T-helper 17 cell (primary cell): ENCODE measurements around the gene CCDC63. TPM values are rescaled to one million over a fixed set of nuclear protein-coding genes. Genes with fewer than 3 reads are reported as not detected.
"Not testable (repeated sequence)": the region's sequence is repeated elsewhere in the genome, so short reads cannot be mapped to it uniquely, and the experiment has no call there.

Experiments used
- ATAC-seq: fragments of 150-1000 bp; cut with Tn5 transposase; 2 replicates; pipeline ENCODE4 v1.10.0; 2021; ENCODE audit warnings: mild to moderate bottlenecking, moderate library complexity
- DNase-seq, 3 donors: peaks; one replicate each; pipeline versions ENCODE4 v3.0.0 to v3.0.0-alpha.2; 2020 to 2021
- H3K9me3 ChIP-seq: one replicate; pipeline ENCODE4 v1.7.0; 2013; ENCODE audit warnings: low read length, mild to moderate bottlenecking; ENCODE audit not compliant: control insufficient read depth, poor library complexity, severe bottlenecking
- H3K27ac Mint-ChIP-seq: one replicate; pipeline ENCODE4 v1.8.0; 2022; ENCODE audit warnings: mild to moderate bottlenecking, moderate library complexity, mixed read lengths
- H3K27me3 Mint-ChIP-seq: one replicate; pipeline ENCODE4 v1.8.0; 2022; ENCODE audit warnings: mixed read lengths
- H3K36me3 Mint-ChIP-seq: one replicate; pipeline ENCODE4 v1.8.0; 2022; ENCODE audit warnings: low read depth, mixed read lengths
- H3K4me1 Mint-ChIP-seq: one replicate; pipeline ENCODE4 v1.8.0; 2022; ENCODE audit warnings: mild to moderate bottlenecking, mixed read lengths
- H3K4me3 Mint-ChIP-seq: one replicate; pipeline ENCODE4 v1.8.0; 2022; ENCODE audit warnings: mild to moderate bottlenecking, moderate library complexity, mixed read lengths
- total RNA-seq, 4 donors: library from RNA in 2 of 4; stranded (reverse) in 2 of 4; gene quantifications; one replicate each; pipeline ENCODE4 v1.2.3 and lab custom pipeline; 2022 to 2026

The CCDC63 gene
- total RNA-seq, 2 donors from 2014 or later = not detected

GRCh38 chr12:110849748-110850403, 3.1 kb downstream of the CCDC63 start:
- no peak overlapping the region for H3K4me3 Mint-ChIP-seq
- peaks cover 56% of the 10 kb centered on the region for H3K27me3 Mint-ChIP-seq
- no peaks in the 10 kb centered on the region for H3K9me3 ChIP-seq
- ATAC-seq = no peak
- peaks cover 5% of the 10 kb centered on the region for H3K4me1 Mint-ChIP-seq
- H3K27ac Mint-ChIP-seq = no peak overlapping the region
- H3K36me3 Mint-ChIP-seq = no peaks in the 10 kb centered on the region
- DNase-seq = no peak

GRCh38 chr12:110850762-110851161, 4.0 kb downstream of the CCDC63 start:
- ATAC-seq (no peak), DNase-seq (no peak)
- Mint-ChIP-seq H3K27ac (no peak overlapping the region), H3K27me3 (peaks cover 55% of the 10 kb centered on the region), H3K4me1 (peaks cover 5% of the 10 kb centered on the region), H3K4me3 (no peak overlapping the region), H3K36me3 (no peaks in the 10 kb centered on the region)
- H3K9me3 ChIP-seq = no peaks in the 10 kb centered on the region

GRCh38 chr12:110853836-110854235, 7.0 kb downstream of the CCDC63 start:
- Mint-ChIP-seq H3K4me3 (no peak overlapping the region), H3K4me1 (no peaks in the 10 kb centered on the region), H3K27ac (no peak overlapping the region), H3K36me3 (no peaks in the 10 kb centered on the region), H3K27me3 (peaks cover 30% of the 10 kb centered on the region)
- DNase-seq = no peak
- ATAC-seq = no peak
- no peaks in the 10 kb centered on the region for H3K9me3 ChIP-seq

- Mint-ChIP-seq H3K27ac (no peak overlapping the region), H3K4me1 (peaks cover 2% of the 10 kb centered on the region), H3K36me3 (no peaks in the 10 kb centered on the region), H3K27me3 (peaks cover 14% of the 10 kb centered on the region), H3K4me3 (no peak overlapping the region)
- no peaks in the 10 kb centered on the region for H3K9me3 ChIP-seq
- ATAC-seq (no peak), DNase-seq (no peak)
These were observed 9.8 kb downstream of the CCDC63 start for GRCh38 chr12:110856542-110856941.

GRCh38 chr12:110857528-110857927, 10.7 kb downstream of the CCDC63 start:
- DNase-seq (no peak), ATAC-seq (no peak)
- Mint-ChIP-seq H3K36me3 (peaks cover 2% of the 10 kb centered on the region), H3K27ac (no peak overlapping the region), H3K4me1 (peaks cover 4% of the 10 kb centered on the region), H3K27me3 (peaks cover 17% of the 10 kb centered on the region), H3K4me3 (no peak overlapping the region)
- H3K9me3 ChIP-seq = no peaks in the 10 kb centered on the region

GRCh38 chr12:110857954-110858353, 11.2 kb downstream of the CCDC63 start:
- not testable (repeated sequence) for H3K36me3 Mint-ChIP-seq

GRCh38 chr12:110858848-110859247, 12.1 kb downstream of the CCDC63 start:
- peaks cover 2% of the 10 kb centered on the region for H3K36me3 Mint-ChIP-seq
- H3K27ac Mint-ChIP-seq = no peak overlapping the region
- DNase-seq = no peak
- H3K4me1 Mint-ChIP-seq = peaks cover 4% of the 10 kb centered on the region
- H3K27me3 Mint-ChIP-seq = peaks cover 4% of the 10 kb centered on the region
- no peaks in the 10 kb centered on the region for H3K9me3 ChIP-seq
- ATAC-seq = no peak
- H3K4me3 Mint-ChIP-seq = no peak overlapping the region

More at GRCh38 chr12:110857954-110858353, 11.2 kb downstream of the CCDC63 start:
- not testable (repeated sequence) for H3K9me3 ChIP-seq, H3K4me1 Mint-ChIP-seq, ATAC-seq, DNase-seq, H3K27ac Mint-ChIP-seq, H3K4me3 Mint-ChIP-seq
- H3K27me3 Mint-ChIP-seq = peaks cover 13% of the 10 kb centered on the region

GRCh38 chr12:110860833-110861296, 14.1 kb downstream of the CCDC63 start:
- H3K9me3 ChIP-seq = no peaks in the 10 kb centered on the region
- peaks cover 2% of the 10 kb centered on the region for H3K36me3 Mint-ChIP-seq
- peaks cover 4% of the 10 kb centered on the region for H3K27me3 Mint-ChIP-seq
- no peak overlapping the region for H3K27ac Mint-ChIP-seq
- DNase-seq (no peak), ATAC-seq (no peak)
- peaks cover 4% of the 10 kb centered on the region for H3K4me1 Mint-ChIP-seq
- H3K4me3 Mint-ChIP-seq = no peak overlapping the region

GRCh38 chr12:110861729-110862128, 14.9 kb downstream of the CCDC63 start:
- DNase-seq (no peak), ATAC-seq (no peak)
- H3K9me3 ChIP-seq = no peaks in the 10 kb centered on the region
- Mint-ChIP-seq H3K27me3 (peaks cover 4% of the 10 kb centered on the region), H3K4me3 (no peak overlapping the region), H3K36me3 (peaks cover 2% of the 10 kb centered on the region), H3K27ac (no peak overlapping the region), H3K4me1 (peaks cover 4% of the 10 kb centered on the region)

GRCh38 chr12:110862329-110862728, 15.5 kb downstream of the CCDC63 start:
- H3K27me3 Mint-ChIP-seq = peaks cover 4% of the 10 kb centered on the region
- peaks cover 2% of the 10 kb centered on the region for H3K36me3 Mint-ChIP-seq
- no peaks in the 10 kb centered on the region for H3K9me3 ChIP-seq
- H3K27ac Mint-ChIP-seq = no peak overlapping the region
- no peak overlapping the region for H3K4me3 Mint-ChIP-seq
- no peak for DNase-seq
- no peak for ATAC-seq
- H3K4me1 Mint-ChIP-seq = peaks cover 4% of the 10 kb centered on the region

GRCh38 chr12:110863161-110863560, 16.4 kb downstream of the CCDC63 start:
- DNase-seq (no peak), ATAC-seq (no peak)
- Mint-ChIP-seq H3K4me3 (no peak overlapping the region), H3K36me3 (peaks cover 2% of the 10 kb centered on the region), H3K27ac (no peak overlapping the region), H3K27me3 (peaks cover 4% of the 10 kb centered on the region), H3K4me1 (peaks cover 4% of the 10 kb centered on the region)
- H3K9me3 ChIP-seq = no peaks in the 10 kb centered on the region

- peaks cover 15% of the 10 kb centered on the region for H3K27me3 Mint-ChIP-seq
- ATAC-seq (no peak), DNase-seq (no peak)
- no peak overlapping the region for H3K27ac Mint-ChIP-seq
- peaks cover 4% of the 10 kb centered on the region for H3K4me1 Mint-ChIP-seq
- no peak overlapping the region for H3K4me3 Mint-ChIP-seq
- no peaks in the 10 kb centered on the region for H3K9me3 ChIP-seq
- H3K36me3 Mint-ChIP-seq = peaks cover 2% of the 10 kb centered on the region
These were observed 18.7 kb downstream of the CCDC63 start for GRCh38 chr12:110865521-110865920.

GRCh38 chr12:110869026-110869425, 22.2 kb downstream of the CCDC63 start:
- Mint-ChIP-seq H3K4me1 (no peaks in the 10 kb centered on the region), H3K27ac (no peak overlapping the region), H3K4me3 (no peak overlapping the region), H3K36me3 (no peaks in the 10 kb centered on the region), H3K27me3 (peaks cover 25% of the 10 kb centered on the region)
- no peak for ATAC-seq
- H3K9me3 ChIP-seq = no peaks in the 10 kb centered on the region
- DNase-seq = no peak

- H3K9me3 ChIP-seq = no peaks in the 10 kb centered on the region
- no peaks in the 10 kb centered on the region for H3K4me1 Mint-ChIP-seq
- DNase-seq (no peak), ATAC-seq (no peak)
- H3K27me3 Mint-ChIP-seq = peaks cover 33% of the 10 kb centered on the region
- no peaks in the 10 kb centered on the region for H3K36me3 Mint-ChIP-seq
- no peak overlapping the region for H3K4me3 Mint-ChIP-seq
- H3K27ac Mint-ChIP-seq = no peak overlapping the region
These were observed 23.0 kb downstream of the CCDC63 start for GRCh38 chr12:110869803-110870202.
